ENCODE results near the gene B3GALNT2.
"Not testable (repeated sequence)": the region's sequence is repeated elsewhere in the genome, so short reads cannot be mapped to it uniquely, and the experiment has no call there.

Gene B3GALNT2

DNA sequence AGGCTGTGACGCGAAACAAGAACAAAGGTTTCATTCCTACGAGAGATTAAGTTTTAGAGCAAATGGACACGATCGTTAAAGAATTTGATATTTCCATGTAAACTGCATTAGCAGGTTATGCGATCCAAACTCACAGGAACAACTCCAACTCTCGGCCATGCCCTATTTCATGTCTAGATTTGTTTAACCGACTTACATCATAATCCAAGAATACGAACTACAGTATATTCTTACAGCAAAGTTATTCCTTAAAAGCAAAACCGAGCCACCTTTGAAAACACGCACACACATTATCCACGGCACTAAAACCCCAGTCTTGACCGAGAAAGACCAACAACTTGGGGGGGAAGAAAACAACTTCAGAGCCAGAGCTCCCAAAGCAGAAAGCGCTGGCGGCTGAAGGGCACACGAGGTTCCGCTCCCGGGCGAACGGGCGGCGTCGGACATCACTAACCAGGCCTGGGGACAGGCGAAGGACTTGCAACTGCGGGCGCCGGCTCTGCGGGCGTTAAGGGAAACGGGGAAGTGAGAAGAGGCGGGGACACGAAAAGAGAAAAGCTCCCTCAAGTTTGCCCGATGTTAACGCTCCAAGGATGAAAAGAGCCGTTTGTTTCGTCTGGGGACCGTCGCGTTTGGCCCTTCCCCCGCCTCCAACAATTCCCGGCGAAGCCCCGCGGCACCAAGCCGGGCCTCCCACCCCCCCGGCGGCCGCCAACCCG is 690 bp downstream of the B3GALNT2 start:
- DNase-seq = no peak

DNA sequence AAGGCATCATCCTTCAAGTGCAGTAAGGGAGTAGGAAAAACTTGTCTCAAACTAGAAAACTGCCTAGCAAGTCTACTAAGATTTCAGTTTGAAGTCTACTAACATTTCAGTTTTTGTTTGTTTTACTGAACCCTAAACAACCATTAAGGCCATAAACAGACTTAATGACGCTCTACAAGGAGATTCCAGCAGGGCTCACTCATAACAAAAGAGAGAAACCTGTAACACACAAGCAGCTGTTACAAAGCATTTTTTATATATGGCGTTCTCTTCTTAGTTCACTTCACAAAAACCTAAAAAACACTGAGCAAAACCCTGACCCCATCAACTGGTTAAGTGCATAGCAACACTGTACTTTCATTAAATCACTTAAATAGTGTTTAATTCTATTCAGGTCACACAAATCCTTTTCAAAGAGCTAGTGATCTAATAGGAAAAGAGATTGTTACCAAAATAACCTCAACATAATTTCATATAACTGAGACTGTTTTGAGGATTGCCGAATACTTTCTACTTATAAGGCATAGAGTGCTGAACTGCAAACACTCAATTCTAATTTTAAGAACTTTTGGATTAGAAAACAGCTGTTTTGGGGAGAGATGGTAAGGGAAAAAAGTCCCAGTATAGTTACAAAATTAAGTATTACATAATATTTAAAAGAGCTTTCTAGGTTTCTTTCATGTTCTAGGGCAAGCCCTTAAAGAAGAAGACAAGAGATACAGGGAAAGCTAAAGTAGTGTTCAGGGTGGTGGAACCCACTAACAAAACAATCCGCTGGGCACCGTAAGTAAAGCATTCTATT is 1.4 kb downstream of the B3GALNT2 start:
- no peak for DNase-seq

DNA sequence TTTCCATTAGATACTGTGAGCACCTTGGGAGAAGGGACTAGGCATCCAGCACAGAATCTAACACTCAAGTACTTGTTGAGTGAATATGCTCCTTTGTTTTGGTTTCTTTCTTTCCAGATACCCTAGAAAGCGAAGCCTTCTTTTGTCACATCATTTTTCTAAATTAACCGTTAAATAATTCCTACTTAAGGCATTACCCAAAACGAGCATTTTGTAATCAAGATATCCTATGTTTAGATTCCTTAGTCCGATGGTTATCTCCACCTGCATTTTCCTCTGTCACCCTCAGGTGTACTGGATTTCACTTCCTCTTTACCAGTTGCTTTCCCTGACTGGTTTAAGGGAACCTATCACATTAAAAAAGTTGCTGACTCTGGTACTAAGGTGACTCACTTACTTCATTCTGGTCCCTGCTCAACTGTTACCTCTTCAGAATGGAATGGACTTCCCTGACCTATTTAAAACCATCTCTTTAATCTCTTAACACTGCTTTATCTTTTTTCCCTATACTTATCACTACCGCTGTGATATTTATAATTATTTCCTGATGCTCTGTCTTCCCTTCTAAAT is 3.2 kb downstream of the B3GALNT2 start:
- no peak for DNase-seq

- no peak for DNase-seq
Measured at GRCh38 chr1:235495551-235495950, 8.7 kb downstream of the B3GALNT2 start.

GRCh38 chr1:235495030-235495429 is 9.2 kb downstream of the B3GALNT2 start:
- DNase-seq = no peak

- no peak for DNase-seq
Measured at GRCh38 chr1:235494531-235494930, 9.7 kb downstream of the B3GALNT2 start.

GRCh38 chr1:235491644-235492043 is 12.6 kb downstream of the B3GALNT2 start:
- DNase-seq = no peak

DNA sequence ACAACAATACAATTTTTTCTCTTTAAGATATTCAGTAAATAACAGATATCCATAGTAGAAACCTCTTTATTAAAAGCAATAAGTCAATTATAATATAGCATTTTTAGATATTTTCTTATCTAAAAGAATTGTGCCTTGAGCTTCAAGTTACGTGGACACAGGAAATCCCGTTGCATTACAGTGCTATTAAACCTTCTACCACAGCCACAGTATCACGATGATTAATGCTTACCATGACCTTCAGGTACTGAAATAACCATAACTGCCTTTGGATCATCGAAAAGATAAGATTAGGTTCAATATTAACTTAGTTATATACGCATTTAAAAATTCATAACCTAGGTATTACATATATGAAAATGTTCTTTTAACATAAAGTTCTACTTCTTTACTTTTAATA is 17.9 kb downstream of the B3GALNT2 start:
- no peak for DNase-seq

- no peak for DNase-seq
Measured at GRCh38 chr1:235485558-235485957, 18.7 kb downstream of the B3GALNT2 start.

DNA sequence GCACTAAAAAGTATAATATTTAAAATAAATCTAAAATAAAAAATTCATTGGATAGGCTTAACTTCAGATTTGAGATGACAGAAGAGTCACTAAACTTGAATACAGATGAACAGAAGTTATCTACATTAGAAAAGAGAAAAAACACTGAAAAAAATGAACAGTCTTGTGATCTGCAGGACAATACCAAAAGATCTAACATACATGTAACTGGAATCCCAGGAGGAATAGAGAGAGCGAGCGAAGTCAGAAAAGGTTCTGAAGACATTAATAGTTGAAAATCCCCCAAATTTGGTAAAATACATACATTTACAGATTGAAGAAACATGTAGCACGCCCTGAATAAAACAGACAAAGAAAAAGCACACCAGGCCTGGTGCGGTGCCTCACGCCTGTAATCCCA is 21.2 kb downstream of the B3GALNT2 start:
- no peak for DNase-seq

DNA sequence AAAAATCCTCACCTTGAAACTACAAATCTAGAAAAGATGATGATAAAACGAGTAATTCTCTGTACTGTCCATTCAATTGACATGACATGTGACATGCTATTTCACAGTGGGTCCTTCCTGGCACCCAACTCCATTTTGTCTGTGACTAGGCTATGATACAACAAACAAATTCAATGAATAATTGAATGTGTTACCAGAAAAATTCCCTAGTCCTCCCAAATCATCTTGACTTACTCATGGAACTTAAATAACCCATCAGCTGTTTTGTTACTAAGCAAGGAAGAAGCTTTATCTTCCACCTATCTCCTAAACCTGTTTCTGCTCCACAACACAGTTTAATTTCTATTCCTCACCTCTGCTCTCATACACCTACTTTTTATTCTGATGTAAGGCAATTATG is 30.4 kb downstream of the B3GALNT2 start:
- no peak for DNase-seq

GRCh38 chr1:235470741-235471439 is 33.4 kb downstream of the B3GALNT2 start:
- no peak for DNase-seq

GRCh38 chr1:235469897-235470296 is 34.4 kb downstream of the B3GALNT2 start:
- not testable (repeated sequence) for DNase-seq

- DNase-seq = peak; percentile 1
Measured at GRCh38 chr1:235468970-235469369, 35.3 kb downstream of the B3GALNT2 start.

DNA sequence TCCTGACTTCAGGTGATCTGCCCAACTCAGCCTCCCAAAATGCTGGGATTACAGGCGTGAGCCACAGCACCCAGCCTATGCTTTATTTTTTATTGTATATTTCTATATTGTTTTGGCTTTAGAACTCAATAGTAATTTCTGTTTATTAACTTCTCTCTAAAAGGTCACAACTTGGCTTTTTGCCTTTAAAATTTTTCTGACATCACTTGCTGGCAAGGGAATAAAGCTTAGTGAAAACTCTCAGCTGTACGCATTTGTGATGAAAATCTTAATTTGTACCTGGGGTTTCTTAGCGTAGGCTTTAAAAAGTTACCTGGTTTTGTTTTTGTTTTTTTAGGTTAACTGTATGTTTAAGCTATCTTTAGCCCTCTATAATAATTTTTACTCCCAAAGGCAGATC is 36.2 kb downstream of the B3GALNT2 start:
- no peak for DNase-seq

DNA sequence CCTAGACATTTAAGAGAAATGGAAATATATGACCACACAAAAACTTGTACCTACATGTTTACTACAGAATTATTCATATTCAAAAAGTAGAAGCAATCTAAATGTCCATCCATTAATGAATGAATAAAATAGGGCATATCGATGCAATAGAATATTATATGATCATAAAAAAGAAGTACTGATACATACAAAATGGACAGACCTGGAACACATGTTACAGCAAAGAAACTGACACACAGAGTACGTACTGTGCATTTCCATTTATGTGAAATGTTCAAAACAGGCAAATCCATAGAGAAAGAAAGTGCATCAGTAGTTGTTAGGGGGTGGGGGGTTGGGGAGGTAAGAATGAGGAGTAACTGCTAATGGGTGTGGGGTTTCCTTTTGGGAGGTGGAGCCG is 39.2 kb downstream of the B3GALNT2 start:
- no peak for DNase-seq

GRCh38 chr1:235462832-235463231 is 41.4 kb downstream of the B3GALNT2 start:
- DNase-seq = not testable (repeated sequence)

- no peak for DNase-seq
Measured at GRCh38 chr1:235461954-235462353, 42.3 kb downstream of the B3GALNT2 start.

- DNase-seq = no peak
Measured at GRCh38 chr1:235460770-235461169, 43.5 kb downstream of the B3GALNT2 start.

GRCh38 chr1:235457856-235458255 is 46.4 kb downstream of the B3GALNT2 start:
- DNase-seq = not testable (repeated sequence)

DNA sequence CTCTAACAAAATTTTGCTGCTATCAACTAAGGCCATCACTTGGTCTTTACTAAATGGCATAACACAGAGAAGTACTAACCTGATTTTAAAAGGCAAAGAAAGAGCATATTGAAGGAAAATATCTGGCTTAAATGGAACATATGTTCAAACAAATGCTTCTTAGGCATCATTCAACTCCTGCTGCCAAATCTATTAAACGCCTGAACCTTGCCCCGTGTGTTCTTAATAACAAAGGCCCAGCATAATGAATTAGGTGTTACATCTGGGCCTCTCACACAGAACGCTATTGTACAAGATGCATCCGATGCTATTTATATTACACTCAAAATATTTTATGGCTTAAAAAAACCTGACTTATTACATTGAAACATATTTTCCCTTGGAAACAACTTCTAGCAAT is 48.4 kb downstream of the B3GALNT2 start:
- no peak for DNase-seq

DNA sequence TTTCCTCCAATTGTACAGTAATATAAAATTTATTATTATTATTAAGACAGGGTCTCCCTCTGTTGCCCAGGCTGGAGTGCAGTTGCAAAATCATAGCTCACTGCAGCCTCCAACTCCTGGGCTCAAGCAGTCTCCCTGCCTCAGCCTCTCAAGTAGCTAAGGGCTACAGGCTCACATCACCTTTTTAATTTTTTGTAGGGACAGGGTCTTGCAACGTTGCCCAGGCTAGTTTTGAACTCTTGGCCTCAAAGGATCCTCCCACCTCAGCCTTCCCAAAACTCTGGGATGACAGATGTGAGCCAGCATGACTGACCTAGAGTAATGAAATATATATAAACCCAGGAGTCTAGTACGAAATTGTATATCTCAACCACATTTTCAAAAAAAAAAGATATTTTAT is 49.2 kb downstream of the B3GALNT2 start:
- DNase-seq = no peak

DNA sequence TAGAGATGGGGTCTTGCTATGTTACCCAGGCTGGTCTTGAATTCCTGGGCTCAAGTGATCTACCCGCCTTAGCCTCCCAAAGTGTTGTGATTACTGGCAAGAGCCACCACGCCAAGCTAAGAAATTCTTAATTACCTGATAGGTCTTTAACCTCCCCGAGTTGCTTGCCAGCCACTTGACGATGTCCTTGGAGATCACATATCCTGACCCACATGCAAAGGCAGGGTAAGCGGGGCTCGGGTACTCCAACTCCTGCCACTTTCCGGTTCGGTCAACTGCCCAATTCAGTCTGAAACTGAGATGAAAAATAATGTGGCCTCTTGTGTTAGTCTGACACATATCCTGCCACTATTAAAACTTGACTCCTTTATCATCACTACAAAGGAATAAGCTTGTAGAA is 50.2 kb downstream of the B3GALNT2 start:
- DNase-seq = no peak
